GM10248 (cell line): ENCODE measurements around the gene BABAM2.

Experiments used
- CTCF ChIA-PET: fragments of 300-600 bp; sonication (Branson Sonifier 250); formaldehyde crosslinking; extraction: SDS; loops from one replicate; lab custom pipeline; 2021; ENCODE audit warnings: antibody characterized with exemption; lab: Yijun Ruan, JAX
- POLR2A ChIA-PET: fragments of 350-650 bp; sonication (Branson Sonifier 250); formaldehyde crosslinking; extraction: SDS; loops from one replicate; lab custom pipeline; 2020; ENCODE audit warnings: antibody characterized with exemption; lab: Yijun Ruan, JAX
- DNase-seq: peaks from one replicate; pipeline ENCODE4 v3.0.0; 2012; ENCODE audit errors: extremely low spot score
- TF ChIP-seq, protein P1 (sequence below): IDR thresholded peaks from 2 replicates; pipeline ENCODE4 v1.5.1; 2012; ENCODE audit warnings: mild to moderate bottlenecking, low read depth; ENCODE audit errors: extremely low read depth, missing control alignments, control extremely low read depth

Gene BABAM2

GRCh38 chr2:28375742-28376631 lies 485.5 kb downstream of the BABAM2 start:
- ChIA-PET CTCF (no interaction called here), POLR2A (no interaction called here)
- DNase-seq, result no peak
- TF ChIP-seq, protein P1, sequence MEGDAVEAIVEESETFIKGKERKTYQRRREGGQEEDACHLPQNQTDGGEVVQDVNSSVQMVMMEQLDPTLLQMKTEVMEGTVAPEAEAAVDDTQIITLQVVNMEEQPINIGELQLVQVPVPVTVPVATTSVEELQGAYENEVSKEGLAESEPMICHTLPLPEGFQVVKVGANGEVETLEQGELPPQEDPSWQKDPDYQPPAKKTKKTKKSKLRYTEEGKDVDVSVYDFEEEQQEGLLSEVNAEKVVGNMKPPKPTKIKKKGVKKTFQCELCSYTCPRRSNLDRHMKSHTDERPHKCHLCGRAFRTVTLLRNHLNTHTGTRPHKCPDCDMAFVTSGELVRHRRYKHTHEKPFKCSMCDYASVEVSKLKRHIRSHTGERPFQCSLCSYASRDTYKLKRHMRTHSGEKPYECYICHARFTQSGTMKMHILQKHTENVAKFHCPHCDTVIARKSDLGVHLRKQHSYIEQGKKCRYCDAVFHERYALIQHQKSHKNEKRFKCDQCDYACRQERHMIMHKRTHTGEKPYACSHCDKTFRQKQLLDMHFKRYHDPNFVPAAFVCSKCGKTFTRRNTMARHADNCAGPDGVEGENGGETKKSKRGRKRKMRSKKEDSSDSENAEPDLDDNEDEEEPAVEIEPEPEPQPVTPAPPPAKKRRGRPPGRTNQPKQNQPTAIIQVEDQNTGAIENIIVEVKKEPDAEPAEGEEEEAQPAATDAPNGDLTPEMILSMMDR, result no peak

DNA sequence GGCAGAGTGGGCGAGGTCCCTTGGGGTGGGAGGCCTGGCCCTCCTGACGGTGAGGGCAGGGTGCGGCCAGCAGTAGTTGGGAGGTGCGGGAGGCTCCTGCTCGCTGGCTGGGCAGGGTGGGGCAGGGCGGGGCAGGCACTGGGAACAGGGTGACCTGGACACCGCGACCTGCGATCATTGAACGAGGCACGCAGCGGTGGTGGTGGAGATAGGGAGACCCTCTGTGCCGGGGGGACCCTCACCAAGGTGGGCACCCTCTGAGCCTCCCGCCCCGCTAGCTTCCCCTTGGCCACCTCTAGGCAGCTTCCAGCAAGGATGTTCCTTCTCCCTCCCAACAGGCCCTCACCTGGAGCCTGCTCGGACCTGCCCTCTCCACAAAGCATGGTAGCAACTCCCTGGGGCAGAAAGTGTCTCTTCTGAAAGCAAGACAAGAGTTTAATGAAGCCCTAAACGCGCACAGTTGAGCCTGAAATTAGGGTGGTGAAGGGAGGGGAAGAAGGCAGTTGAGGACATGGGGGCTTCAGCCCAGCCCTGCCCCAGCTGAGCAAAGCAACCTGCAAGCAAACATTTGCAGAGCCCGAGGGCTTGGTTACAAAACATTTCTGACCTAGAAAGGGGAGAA lies 486.8 kb downstream of the BABAM2 start:
- CTCF ChIA-PET, result no interaction called here
- POLR2A ChIA-PET, result no interaction called here
- no peak for DNase-seq
- TF ChIP-seq, protein P1, result no peak

- DNase-seq, result no peak
- CTCF ChIA-PET, result interaction anchor here (1.0 to 1.2 kb wide), 3 partner anchors 9 to 623 kb away, joined by 3 read pairs; no protein-coding TSS in a partner anchor
- TF ChIP-seq, protein P1, result no peak
- POLR2A ChIA-PET, result no interaction called here
Observed at GRCh38 chr2:28377984-28378678, 487.6 kb downstream of the BABAM2 start.

GRCh38 chr2:28378679-28379584 lies 488.4 kb downstream of the BABAM2 start:
- CTCF ChIA-PET, result interaction anchor here (1.0 to 2.0 kb wide), 5 partner anchors 8 to 624 kb away, joined by 3 to 6 read pairs (median 3); no protein-coding TSS in a partner anchor
- TF ChIP-seq, protein P1, result no peak
- DNase-seq, result no peak
- POLR2A ChIA-PET, result no interaction called here

GRCh38 chr2:28380219-28380618 lies 489.7 kb downstream of the BABAM2 start:
- CTCF ChIA-PET, result interaction anchor here (1.3 to 2.0 kb wide), 2 partner anchors 10 to 18 kb away, joined by 3 to 6 read pairs; no protein-coding TSS in a partner anchor
- no peak for DNase-seq
- TF ChIP-seq, protein P1, result no peak
- POLR2A ChIA-PET, result no interaction called here
